Measurements from ENCODE around the gene NRG4. TPM values are rescaled to one million over a fixed set of nuclear protein-coding genes. Genes with fewer than 3 reads are reported as not detected.

Gene NRG4
- total RNA-seq, 1 experiment from 2014 or later = 0.39 TPM

DNA sequence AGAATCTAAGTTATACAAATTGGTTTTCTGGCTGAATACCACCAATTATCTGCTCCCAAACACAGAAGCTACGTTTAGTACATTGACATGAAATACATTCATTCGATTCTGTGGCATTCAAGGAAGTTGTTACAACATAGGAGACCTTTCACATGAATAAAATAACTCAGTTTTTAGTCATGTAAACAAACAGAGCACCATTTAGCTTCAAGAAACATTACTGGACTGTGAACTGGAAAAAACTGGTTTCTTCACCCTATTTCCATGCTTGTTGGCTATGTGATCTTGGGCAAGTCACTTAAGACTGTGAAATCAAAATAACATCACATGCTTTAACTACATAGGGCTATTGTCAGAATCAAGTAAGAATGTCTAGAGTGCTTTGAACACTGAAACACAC, 46.2 kb downstream of the NRG4 start:
- DNase-seq (ENCODE audit: low read depth, low spot score) = no peak
- CTCF ChIA-PET = no interaction called here
- in situ Hi-C loops (cut with HindIII; ENCODE audit: low pct_unique_long_range_greater_than_20kb, low sequenced_read_pairs) = no loop called here
- intact Hi-C loops (cut with micrococcal nuclease; ENCODE audit: unreplicated experiment) = no loop called here
- peaks cover 7% of the 10 kb centered on the region; the same call in 1 of the 2 replicates for H3K4me1 ChIP-seq (ENCODE audit: control insufficient read depth, insufficient read depth, low read length)
- TF ChIP-seq, protein P1, sequence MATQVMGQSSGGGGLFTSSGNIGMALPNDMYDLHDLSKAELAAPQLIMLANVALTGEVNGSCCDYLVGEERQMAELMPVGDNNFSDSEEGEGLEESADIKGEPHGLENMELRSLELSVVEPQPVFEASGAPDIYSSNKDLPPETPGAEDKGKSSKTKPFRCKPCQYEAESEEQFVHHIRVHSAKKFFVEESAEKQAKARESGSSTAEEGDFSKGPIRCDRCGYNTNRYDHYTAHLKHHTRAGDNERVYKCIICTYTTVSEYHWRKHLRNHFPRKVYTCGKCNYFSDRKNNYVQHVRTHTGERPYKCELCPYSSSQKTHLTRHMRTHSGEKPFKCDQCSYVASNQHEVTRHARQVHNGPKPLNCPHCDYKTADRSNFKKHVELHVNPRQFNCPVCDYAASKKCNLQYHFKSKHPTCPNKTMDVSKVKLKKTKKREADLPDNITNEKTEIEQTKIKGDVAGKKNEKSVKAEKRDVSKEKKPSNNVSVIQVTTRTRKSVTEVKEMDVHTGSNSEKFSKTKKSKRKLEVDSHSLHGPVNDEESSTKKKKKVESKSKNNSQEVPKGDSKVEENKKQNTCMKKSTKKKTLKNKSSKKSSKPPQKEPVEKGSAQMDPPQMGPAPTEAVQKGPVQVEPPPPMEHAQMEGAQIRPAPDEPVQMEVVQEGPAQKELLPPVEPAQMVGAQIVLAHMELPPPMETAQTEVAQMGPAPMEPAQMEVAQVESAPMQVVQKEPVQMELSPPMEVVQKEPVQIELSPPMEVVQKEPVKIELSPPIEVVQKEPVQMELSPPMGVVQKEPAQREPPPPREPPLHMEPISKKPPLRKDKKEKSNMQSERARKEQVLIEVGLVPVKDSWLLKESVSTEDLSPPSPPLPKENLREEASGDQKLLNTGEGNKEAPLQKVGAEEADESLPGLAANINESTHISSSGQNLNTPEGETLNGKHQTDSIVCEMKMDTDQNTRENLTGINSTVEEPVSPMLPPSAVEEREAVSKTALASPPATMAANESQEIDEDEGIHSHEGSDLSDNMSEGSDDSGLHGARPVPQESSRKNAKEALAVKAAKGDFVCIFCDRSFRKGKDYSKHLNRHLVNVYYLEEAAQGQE (IDR thresholded peaks at IDR 0.05; ENCODE audit: insufficient read depth in 1 of 2, low read depth in 2 of 2, low read length in 1 of 2) = no peak
- TF ChIP-seq POLR2AphosphoS5 (IDR thresholded peaks at IDR 0.05; ENCODE audit: low read depth, low read length) = no peak
- no peak for TF ChIP-seq CTCF (IDR thresholded peaks at IDR 0.05)
- no peak for TF ChIP-seq SIN3A (IDR thresholded peaks at IDR 0.05; ENCODE audit: borderline replicate concordance, insufficient read depth, low read depth, low read length)
- TF ChIP-seq TCF7L2 (IDR thresholded peaks at IDR 0.05; ENCODE audit: low read depth, low read length) = no peak
- H3K27ac ChIP-seq (ENCODE audit: low read length) = no peak overlapping the region
- no peak for ATAC-seq
- no peaks in the 10 kb centered on the region for H3K36me3 ChIP-seq (ENCODE audit: control insufficient read depth, insufficient read depth, low read length)
- no peak overlapping the region for H3K4me3 ChIP-seq (ENCODE audit: low read depth in 2 of 2, low read length in 2 of 2)
- H3K9me3 ChIP-seq (ENCODE audit: control insufficient read depth, insufficient read depth, low read depth, low read length) = 0 out of 2 replicates have a peak, but pooled peaks cover 3% of the 10 kb centered on the region
- POLR2A ChIA-PET = no interaction called here
- H3K27me3 ChIP-seq (ENCODE audit: control insufficient read depth, insufficient read depth, low read length) = no peaks in the 10 kb centered on the region; the same call in 1 of the 2 replicates
- BruUV-seq (replicated peaks) = no TSS peak

- no peak overlapping the region for H3K4me3 ChIP-seq (ENCODE audit: low read depth in 2 of 2, low read length in 2 of 2)
- no peak for ATAC-seq
- TF ChIP-seq POLR2AphosphoS5 (IDR thresholded peaks at IDR 0.05; ENCODE audit: low read depth, low read length) (no peak), CTCF (IDR thresholded peaks at IDR 0.05) (no peak), SIN3A (IDR thresholded peaks at IDR 0.05; ENCODE audit: borderline replicate concordance, insufficient read depth, low read depth, low read length) (no peak), TCF7L2 (IDR thresholded peaks at IDR 0.05; ENCODE audit: low read depth, low read length) (no peak)
- TF ChIP-seq, protein P1 (IDR thresholded peaks at IDR 0.05; ENCODE audit: insufficient read depth in 1 of 2, low read depth in 2 of 2, low read length in 1 of 2) = no peak
- no peak overlapping the region for H3K27ac ChIP-seq (ENCODE audit: low read length)
- ChIA-PET POLR2A (no interaction called here), CTCF (no interaction called here)
- H3K9me3 ChIP-seq (ENCODE audit: control insufficient read depth, insufficient read depth, low read depth, low read length) = 0 out of 2 replicates have a peak, but pooled peaks cover 3% of the 10 kb centered on the region
- BruUV-seq (replicated peaks) = no TSS peak
- DNase-seq (ENCODE audit: low read depth, low spot score) = no peak
- peaks cover 3% of the 10 kb centered on the region; the same call in 1 of the 2 replicates for H3K27me3 ChIP-seq (ENCODE audit: control insufficient read depth, insufficient read depth, low read length)
- intact Hi-C loops (cut with micrococcal nuclease; ENCODE audit: unreplicated experiment) (no loop called here), in situ Hi-C loops (cut with HindIII; ENCODE audit: low pct_unique_long_range_greater_than_20kb, low sequenced_read_pairs) (no loop called here)
- no peaks in the 10 kb centered on the region for H3K36me3 ChIP-seq (ENCODE audit: control insufficient read depth, insufficient read depth, low read length)
- H3K4me1 ChIP-seq (ENCODE audit: control insufficient read depth, insufficient read depth, low read length) = peaks cover 7% of the 10 kb centered on the region; the same call in 1 of the 2 replicates
Observed at GRCh38 chr15:75961331-75961730, 50.9 kb downstream of the NRG4 start.
